DOHH2 (cell line): ENCODE results near the gene TFF2.

Experiments
- CTCF ChIP-seq: fragments of 200-600 bp; sonication (generic); IDR thresholded peaks from one replicate; pipeline ENCODE4 v1.5.1; 2014; ENCODE audit warnings: antibody characterized with exemption, mild to moderate bottlenecking, low read depth, low read length; ENCODE audit not compliant: poor library complexity, severe bottlenecking
- EZH2phosphoT487 ChIP-seq: fragments of 200-600 bp; sonication (generic); IDR thresholded peaks from 2 replicates; pipeline ENCODE4 v1.6.1; 2017; ENCODE audit warnings: borderline replicate concordance, mild to moderate bottlenecking, antibody characterized with exemption, low read length, moderate library complexity, mixed read lengths

- no peak for TF ChIP-seq CTCF
- no peak for TF ChIP-seq EZH2phosphoT487
Observed at GRCh38 chr21:42298657-42299056, 52.1 kb downstream of the TFF2 start.
